MM.1S (cell line): Measurements from ENCODE around the gene GRIK2.

Experiments
- DNase-seq: peaks from one replicate; pipeline ENCODE4 v3.0.0-alpha.2; 2015
- H2AFZ ChIP-seq: fragments of 300-600 bp; sonication (generic); 2 replicates; pipeline ENCODE4 v1.6.0; 2016; ENCODE audit warnings: antibody characterized with exemption, low read length
- H3F3A ChIP-seq: fragments of 300-600 bp; sonication (generic); 2 replicates; pipeline ENCODE4 v1.6.1; 2016; ENCODE audit warnings: mild to moderate bottlenecking, antibody characterized with exemption, low read length, moderate library complexity, mixed read lengths; ENCODE audit not compliant: insufficient read depth
- H3K27ac ChIP-seq: fragments of 300-600 bp; sonication (generic); 2 replicates; pipeline ENCODE4 v1.5.1; 2016; ENCODE audit warnings: mild to moderate bottlenecking, low read length
- H3K27me3 ChIP-seq: fragments of 300-600 bp; sonication (generic); replicated peaks from 2 replicates; pipeline ENCODE4 v1.6.0; 2016; ENCODE audit warnings: low read length; ENCODE audit not compliant: insufficient read depth
- H3K36me3 ChIP-seq: fragments of 300-600 bp; sonication (generic); replicated peaks from 2 replicates; pipeline ENCODE4 v1.6.1; 2016; ENCODE audit warnings: mild to moderate bottlenecking, low read length, mixed read lengths; ENCODE audit not compliant: insufficient read depth
- H3K4me1 ChIP-seq: fragments of 300-600 bp; sonication (generic); 2 replicates; pipeline ENCODE4 v1.6.1; 2016; ENCODE audit warnings: low read length, mixed read lengths
- H3K4me2 ChIP-seq: fragments of 300-600 bp; sonication (generic); 2 replicates; pipeline ENCODE4 v1.6.0; 2016; ENCODE audit warnings: low read depth, low read length
- H3K4me3 ChIP-seq: fragments of 300-600 bp; sonication (generic); 2 replicates; pipeline ENCODE4 v1.5.1; 2016; ENCODE audit warnings: low read length, mixed read lengths
- H3K79me2 ChIP-seq: fragments of 300-600 bp; sonication (generic); 2 replicates; pipeline ENCODE4 v1.6.1; 2016; ENCODE audit warnings: mixed run types, low read length, mixed read lengths
- H3K9ac ChIP-seq: fragments of 300-600 bp; sonication (generic); 2 replicates; pipeline ENCODE4 v1.6.1; 2016; ENCODE audit warnings: low read length, mixed read lengths
- H3K9me2 ChIP-seq: fragments of 300-600 bp; sonication (generic); replicated peaks from 2 replicates; pipeline ENCODE4 v1.6.1; 2016; ENCODE audit warnings: mild to moderate bottlenecking, low read length, mixed read lengths; ENCODE audit not compliant: insufficient read depth
- H3K9me3 ChIP-seq: fragments of 300-600 bp; sonication (generic); replicated peaks from 2 replicates; pipeline ENCODE4 v1.6.1; 2016; ENCODE audit warnings: mild to moderate bottlenecking, low read length, mixed read lengths; ENCODE audit not compliant: insufficient read depth
- H4K20me1 ChIP-seq: fragments of 300-600 bp; sonication (generic); 2 replicates; pipeline ENCODE4 v1.6.1; 2016; ENCODE audit warnings: mild to moderate bottlenecking, low read length, moderate library complexity, mixed read lengths; ENCODE audit not compliant: insufficient read depth
- CTCF ChIP-seq: fragments of 300-600 bp; sonication (generic); IDR thresholded peaks from 2 replicates; pipeline ENCODE4 v1.5.1; 2016; ENCODE audit warnings: antibody characterized with exemption, low read length, mixed read lengths
- EZH2 ChIP-seq: fragments of 300-600 bp; sonication (generic); optimal IDR thresholded peaks from 2 replicates; pipeline ENCODE3; 2017; ENCODE audit warnings: low read depth, mild to moderate bottlenecking, antibody characterized with exemption, low read length, mixed read lengths
- EZH2phosphoT487 ChIP-seq: fragments of 300-600 bp; sonication (generic); IDR thresholded peaks from 2 replicates; pipeline ENCODE4 v1.6.1; 2018; ENCODE audit warnings: antibody characterized with exemption, low read length

GRIK2 gene

GRCh38 chr6:101640131-101640530, 246.6 kb downstream of the GRIK2 start:
- Histone ChIP-seq H3K4me3 (no peak overlapping the region), H3K79me2 (no peaks in the 10 kb centered on the region), H3K9me2 (no peaks in the 10 kb centered on the region), H3K36me3 (no peaks in the 10 kb centered on the region), H2AFZ (no peak overlapping the region), H3F3A (no peaks in the 10 kb centered on the region), H3K9ac (no peak overlapping the region), H3K4me1 (no peaks in the 10 kb centered on the region), H4K20me1 (no peaks in the 10 kb centered on the region), H3K27ac (no peak overlapping the region), H3K9me3 (no peaks in the 10 kb centered on the region), H3K27me3 (no peaks in the 10 kb centered on the region), H3K4me2 (no peak overlapping the region)
- TF ChIP-seq EZH2phosphoT487 = no peak
- TF ChIP-seq EZH2 = no peak
- no peak for TF ChIP-seq CTCF
- DNase-seq = no peak

GRCh38 chr6:101645770-101646169, 252.3 kb downstream of the GRIK2 start:
- H3K9me2 ChIP-seq = no peaks in the 10 kb centered on the region
- H3F3A ChIP-seq = no peaks in the 10 kb centered on the region
- no peak overlapping the region for H2AFZ ChIP-seq
- H3K4me1 ChIP-seq = no peaks in the 10 kb centered on the region
- no peak overlapping the region for H3K9ac ChIP-seq
- no peaks in the 10 kb centered on the region for H3K9me3 ChIP-seq
- no peaks in the 10 kb centered on the region for H3K27me3 ChIP-seq
- no peak overlapping the region for H3K4me3 ChIP-seq
- no peak overlapping the region for H3K4me2 ChIP-seq
- no peak overlapping the region for H3K27ac ChIP-seq
- H4K20me1 ChIP-seq = no peaks in the 10 kb centered on the region
- DNase-seq = no peak
- H3K79me2 ChIP-seq = no peaks in the 10 kb centered on the region
- no peaks in the 10 kb centered on the region for H3K36me3 ChIP-seq
- no peak for TF ChIP-seq CTCF
- TF ChIP-seq EZH2 = no peak
- no peak for TF ChIP-seq EZH2phosphoT487

- no peaks in the 10 kb centered on the region for H3K27me3 ChIP-seq
- H3K27ac ChIP-seq = no peak overlapping the region
- TF ChIP-seq EZH2phosphoT487 (no peak), CTCF (no peak), EZH2 (no peak)
- H3F3A ChIP-seq = no peaks in the 10 kb centered on the region
- no peak overlapping the region for H3K4me3 ChIP-seq
- no peak overlapping the region for H3K9ac ChIP-seq
- no peaks in the 10 kb centered on the region for H3K9me2 ChIP-seq
- no peaks in the 10 kb centered on the region for H3K36me3 ChIP-seq
- DNase-seq = no peak
- no peaks in the 10 kb centered on the region for H3K4me1 ChIP-seq
- no peak overlapping the region for H2AFZ ChIP-seq
- H4K20me1 ChIP-seq = no peaks in the 10 kb centered on the region
- no peak overlapping the region for H3K4me2 ChIP-seq
- H3K79me2 ChIP-seq = no peaks in the 10 kb centered on the region
- no peaks in the 10 kb centered on the region for H3K9me3 ChIP-seq
These were observed 257.0 kb downstream of the GRIK2 start for GRCh38 chr6:101650402-101651100.
